K562 (cell line): ENCODE data around the gene TGFB1I1. TPM values are rescaled to one million over a fixed set of nuclear protein-coding genes. Genes with fewer than 3 reads are reported as not detected.

ENCODE experiments used
- CBX3 ChIP-seq, 2 experiments: IDR thresholded peaks; 1 replicate in 1 of 2; 2 replicates in 1 of 2; pipeline ENCODE4 v1.6.1; 2012; ENCODE audit warnings: inconsistent platforms in 2 of 2, low read length in 2 of 2, borderline replicate concordance in 1 of 2, control low read depth in 1 of 2
- CHCHD3 ChIP-seq: fragments of 250-450 bp; sonication (Bioruptor Pico); IDR thresholded peaks from 2 replicates; pipeline ENCODE4 v2.1.2; 2022; ENCODE audit warnings: mild to moderate bottlenecking
- CREM ChIP-seq: IDR thresholded peaks from 2 replicates; pipeline ENCODE4 v1.6.1; 2014; ENCODE audit warnings: antibody characterized with exemption, low read depth
- EGR1 ChIP-seq: fragments of 450-650 bp; conservative IDR thresholded peaks from 2 replicates; pipeline ENCODE4 v1.6.1; 2017; ENCODE audit warnings: mild to moderate bottlenecking
- ETV6 ChIP-seq, 3 experiments: fragments of 150-350 bp in 1 of 3; sonication (generic) in 1 of 3; formaldehyde crosslinking in 1 of 3; IDR thresholded peaks; 2 replicates each; pipeline versions ENCODE4 v1.6.1 to v1.8.0; 2014 to 2022; ENCODE audit warnings: borderline replicate concordance in 2 of 3, low read depth in 2 of 3, antibody characterized with exemption in 1 of 3, low read length in 1 of 3, mild to moderate bottlenecking in 1 of 3, missing genetic modification reagents in 1 of 3
- FUS ChIP-seq: fragments of 200-400 bp; formaldehyde crosslinking; optimal IDR thresholded peaks from 2 replicates; pipeline ENCODE3; 2017; ENCODE audit warnings: low read depth, low read length
- MXI1 ChIP-seq: IDR thresholded peaks from 2 replicates; pipeline ENCODE4 v1.6.1; 2011; ENCODE audit warnings: low read depth, mild to moderate bottlenecking, improper control_type of control experiment, low read length
- PURB ChIP-seq: sonication (generic); formaldehyde crosslinking; IDR thresholded peaks from 2 replicates; pipeline ENCODE4 v1.9.0; 2021; ENCODE audit warnings: low read depth, mild to moderate bottlenecking, missing genetic modification reagents
- RAD21 ChIP-seq, 2 experiments: fragments of 250-450 bp in 1 of 2; fragments of 450-650 bp in 1 of 2; sonication (Bioruptor Pico) in 1 of 2; formaldehyde crosslinking in 1 of 2; IDR thresholded peaks in 1 of 2; conservative IDR thresholded peaks in 1 of 2; 2 replicates each; pipeline versions ENCODE4 v1.4.0 to v1.8.0; 2020 to 2022; ENCODE audit warnings: mild to moderate bottlenecking in 2 of 2, moderate library complexity in 1 of 2
- RBM34 ChIP-seq: fragments of 200-400 bp; formaldehyde crosslinking; IDR thresholded peaks from 2 replicates; pipeline ENCODE4 v1.6.1; 2018; ENCODE audit warnings: low read length, borderline replicate concordance; ENCODE audit not compliant: insufficient read depth
- RHOXF2B ChIP-seq: fragments of 250-450 bp; sonication (Bioruptor Pico); conservative IDR thresholded peaks from 2 replicates; pipeline ENCODE4 v1.5.1; 2021
- SMARCC2 ChIP-seq: fragments of 450-650 bp; IDR thresholded peaks from 2 replicates; pipeline ENCODE4 v1.6.1; 2017; ENCODE audit warnings: antibody characterized with exemption, moderate library complexity, mild to moderate bottlenecking, low read depth
- TGIF2 ChIP-seq: sonication (generic); formaldehyde crosslinking; IDR thresholded peaks from 2 replicates; pipeline ENCODE4 v1.8.1; 2022; ENCODE audit warnings: mild to moderate bottlenecking, missing genetic modification reagents, moderate library complexity
- THAP12 ChIP-seq: fragments of 250-450 bp; sonication (Bioruptor Pico); IDR thresholded peaks from 2 replicates; pipeline ENCODE4 v1.9.0; 2021; ENCODE audit warnings: mild to moderate bottlenecking, inconsistent platforms
- TRIM28 ChIP-seq: fragments of 450-650 bp; IDR thresholded peaks from 2 replicates; pipeline ENCODE4 v1.6.1; 2017
- ZNF592 ChIP-seq: fragments of 450-650 bp; IDR thresholded peaks from 2 replicates; pipeline ENCODE4 v1.6.1; 2017; ENCODE audit warnings: antibody characterized with exemption, mild to moderate bottlenecking
- polyA plus RNA-seq, 8 experiments: library from polyadenylated mRNA; depleted of rRNA in 4 of 8; stranded (reverse) in 5 of 8; unstranded in 3 of 8; fragments of >200 nt; fragmentation: Nextera tagmentation in 2 of 8; fragmentation: Illumina TruSeq in 1 of 8; extraction: Ambion mirVana in 2 of 8; extraction: Trizol in 1 of 8; gene quantifications; 2 replicates each; pipeline versions ENCODE4 v1.2.1 to v1.2.3, GENCODE V29; 2011 to 2014; ENCODE audit warnings: inconsistent platforms in 1 of 8, missing spikeins in 1 of 8
- total RNA-seq, 7 experiments: library from RNA; depleted of rRNA in 6 of 7; stranded (reverse); fragments of >200 nt in 6 of 7; fragmentation: Illumina TruSeq in 2 of 7; extraction: Trizol in 2 of 7; gene quantifications; 2 replicates each; pipeline versions ENCODE4 v1.2.1 to v1.2.3, GENCODE V29; 2011 to 2021; ENCODE audit warnings: low replicate concordance in 1 of 7
- TF ChIP-seq, protein P1 (sequence below): fragments of 450-650 bp; IDR thresholded peaks from 2 replicates; pipeline ENCODE4 v1.6.1; 2016; ENCODE audit warnings: borderline replicate concordance

Gene TGFB1I1
- total and polyA plus RNA-seq, 9 of the 15 experiments (the other 6 are each of a cell fraction or from before 2014, with no cell fraction given) = 0.04 to 0.91 (median 0.19) TPM

DNA sequence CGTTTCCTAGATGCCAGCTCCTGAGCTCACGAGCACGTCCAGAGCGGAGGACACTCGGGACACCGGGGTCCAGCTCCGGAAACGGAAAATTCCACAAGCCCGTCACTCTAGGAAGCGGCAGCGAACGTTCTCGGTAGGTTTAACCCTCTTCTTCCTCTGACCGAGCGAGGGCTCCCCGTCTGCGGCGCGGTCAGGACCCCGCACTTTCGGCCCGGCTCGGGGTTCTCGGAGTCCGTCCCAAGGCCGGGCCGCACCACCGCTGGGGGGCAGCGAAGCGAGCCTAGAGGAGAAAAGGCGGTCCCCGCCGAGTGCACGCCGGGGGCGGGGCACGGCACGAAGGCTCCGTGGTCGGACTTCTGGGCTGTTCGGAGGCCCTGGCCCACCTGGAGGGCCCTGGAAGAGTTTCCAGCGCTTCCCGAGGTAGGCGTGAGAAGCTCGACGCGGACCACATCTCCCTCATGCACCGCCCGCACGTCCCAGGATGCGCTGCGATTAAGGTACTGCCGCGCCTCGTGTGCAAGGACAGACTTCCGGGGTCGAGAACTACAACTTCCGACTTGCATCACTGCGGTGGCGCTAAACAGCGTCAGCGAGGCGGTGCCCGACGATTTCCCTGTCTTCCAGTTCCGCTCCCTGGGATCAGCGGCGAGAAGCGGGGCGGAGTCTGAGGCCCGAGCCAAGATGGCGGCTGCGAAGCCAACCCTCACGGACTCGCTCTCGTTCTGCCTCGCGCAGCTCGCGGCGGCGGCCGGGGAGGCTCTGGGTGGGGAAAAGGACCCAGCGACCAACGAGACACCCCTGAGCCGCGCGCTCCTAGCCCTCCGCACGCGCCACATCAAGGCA is 12.9 kb upstream of the TGFB1I1 start, which contains the start of gene ARMC5 (continued):
- 0 out of 2 replicates have a peak, but pooled peaks have one; percentile 47 for TF ChIP-seq RHOXF2B (CRISPR knock-in tag)
- no peak for TF ChIP-seq PURB
- no peak for TF ChIP-seq TRIM28
- TF ChIP-seq RBM34 = 0 out of 2 replicates have a peak, but pooled peaks have one; percentile 51
- TF ChIP-seq, protein P1, sequence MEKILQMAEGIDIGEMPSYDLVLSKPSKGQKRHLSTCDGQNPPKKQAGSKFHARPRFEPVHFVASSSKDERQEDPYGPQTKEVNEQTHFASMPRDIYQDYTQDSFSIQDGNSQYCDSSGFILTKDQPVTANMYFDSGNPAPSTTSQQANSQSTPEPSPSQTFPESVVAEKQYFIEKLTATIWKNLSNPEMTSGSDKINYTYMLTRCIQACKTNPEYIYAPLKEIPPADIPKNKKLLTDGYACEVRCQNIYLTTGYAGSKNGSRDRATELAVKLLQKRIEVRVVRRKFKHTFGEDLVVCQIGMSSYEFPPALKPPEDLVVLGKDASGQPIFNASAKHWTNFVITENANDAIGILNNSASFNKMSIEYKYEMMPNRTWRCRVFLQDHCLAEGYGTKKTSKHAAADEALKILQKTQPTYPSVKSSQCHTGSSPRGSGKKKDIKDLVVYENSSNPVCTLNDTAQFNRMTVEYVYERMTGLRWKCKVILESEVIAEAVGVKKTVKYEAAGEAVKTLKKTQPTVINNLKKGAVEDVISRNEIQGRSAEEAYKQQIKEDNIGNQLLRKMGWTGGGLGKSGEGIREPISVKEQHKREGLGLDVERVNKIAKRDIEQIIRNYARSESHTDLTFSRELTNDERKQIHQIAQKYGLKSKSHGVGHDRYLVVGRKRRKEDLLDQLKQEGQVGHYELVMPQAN = peak; percentile 94; the same call in 1 of the 2 replicates
- no peak for TF ChIP-seq TGIF2 (CRISPR knock-in tag)
- TF ChIP-seq SMARCC2 = peak; percentile 57; the same call in 1 of the 2 replicates
- peak; percentile 59 for TF ChIP-seq THAP12 (CRISPR knock-in tag)
- peak; percentile 61 for TF ChIP-seq EGR1
- TF ChIP-seq CHCHD3 (CRISPR knock-in tag) = no peak
- no peak for TF ChIP-seq ETV6 (IDR thresholded peaks at IDR 0.05; ENCODE audit: borderline replicate concordance in 1 of 2, low read depth in 2 of 2, low read length in 1 of 2)
- 0 out of 2 replicates have a peak, but pooled peaks have one; percentile 47 for TF ChIP-seq ETV6 (CRISPR knock-in tag; IDR thresholded peaks at IDR 0.05; ENCODE audit: borderline replicate concordance)
- no peak; a peak in 1 of 3 replicates for TF ChIP-seq CBX3 (IDR thresholded peaks at IDR 0.05; ENCODE audit: borderline replicate concordance in 1 of 2, low read length in 2 of 2)
- peak; percentile 90 for TF ChIP-seq MXI1
- peak; percentile 22 for TF ChIP-seq FUS
- TF ChIP-seq ZNF592 = peak; percentile 61; the same call in 1 of the 2 replicates
- TF ChIP-seq RAD21 (CRISPR knock-in tag; conservative IDR thresholded peaks at IDR 0.05 in 1 of 2, IDR thresholded peaks at IDR 0.05 in 1 of 2) = peak; percentile 39 to 53; a peak in 3 of 4 replicates
- TF ChIP-seq CREM = peak; percentile 98
